ENCODE data around the gene ALOX5.
A peak's percentile ranks its signal among the peaks of the same experiment; 100 is the strongest.

The ALOX5 gene

GRCh38 chr10:45425621-45426563 lies 51.9 kb downstream of the ALOX5 start:
- DNase-seq: no peak

- DNase-seq: no peak
Observed at GRCh38 chr10:45427262-45427969, 53.4 kb downstream of the ALOX5 start.

GRCh38 chr10:45427970-45428366 lies 54.0 kb downstream of the ALOX5 start:
- no peak for DNase-seq

- no peak for DNase-seq
Observed at GRCh38 chr10:45428611-45429510, 54.8 kb downstream of the ALOX5 start.

GRCh38 chr10:45429790-45430189 lies 55.8 kb downstream of the ALOX5 start:
- no peak for DNase-seq

GRCh38 chr10:45432113-45432512 lies 58.1 kb downstream of the ALOX5 start:
- DNase-seq: no peak

- DNase-seq: no peak
Observed at GRCh38 chr10:45432700-45433472, 58.9 kb downstream of the ALOX5 start.

- no peak for DNase-seq
Observed at GRCh38 chr10:45433716-45434469, 59.9 kb downstream of the ALOX5 start.

- DNase-seq: no peak
Observed at GRCh38 chr10:45437587-45438465, 63.8 kb downstream of the ALOX5 start.

- DNase-seq: peak; percentile 2
Observed at GRCh38 chr10:45438466-45439090, 64.6 kb downstream of the ALOX5 start.

GRCh38 chr10:45439365-45439764 lies 65.3 kb downstream of the ALOX5 start:
- no peak for DNase-seq

- DNase-seq: no peak
Observed at GRCh38 chr10:45439873-45440272, 65.9 kb downstream of the ALOX5 start.

GRCh38 chr10:45440511-45441062 lies 66.6 kb downstream of the ALOX5 start:
- no peak for DNase-seq

- no peak for DNase-seq
Observed at GRCh38 chr10:45441239-45442190, 67.5 kb downstream of the ALOX5 start.

GRCh38 chr10:45442251-45442650 lies 68.2 kb downstream of the ALOX5 start:
- no peak for DNase-seq

GRCh38 chr10:45442662-45443061 lies 68.6 kb downstream of the ALOX5 start:
- no peak for DNase-seq

- DNase-seq: no peak
Observed at GRCh38 chr10:45443101-45444009, 69.3 kb downstream of the ALOX5 start.

Measured in NCI-H2171 treated with DMSO at 0.1 percent for 48 hours (cell line).